Fibroblast of villous mesenchyme (primary cell): ENCODE data around the gene ZNF341. TPM values are rescaled to one million over a fixed set of nuclear protein-coding genes. Genes with fewer than 3 reads are reported as not detected.

Source experiments
- DNase-seq: peaks from one replicate; pipeline ENCODE4 v3.0.0-alpha.2; 2010; ENCODE audit warnings: low read depth
- H3K4me3 ChIP-seq: 2 replicates; pipeline ENCODE4 v1.5.1; 2011; ENCODE audit warnings: low read depth, mild to moderate bottlenecking, low read length
- CTCF ChIP-seq: IDR thresholded peaks from 2 replicates; pipeline ENCODE4 v1.5.1; 2012; ENCODE audit warnings: low read depth, mild to moderate bottlenecking, low read length; ENCODE audit not compliant: insufficient read depth
- total RNA-seq: library from RNA; depleted of rRNA; stranded (reverse); fragments of >200 nt; gene quantifications from 2 replicates; pipeline ENCODE4 v1.2.3, GENCODE V29; 2012

ZNF341 gene
- total RNA-seq, 1 donor: 1.3 TPM

DNA sequence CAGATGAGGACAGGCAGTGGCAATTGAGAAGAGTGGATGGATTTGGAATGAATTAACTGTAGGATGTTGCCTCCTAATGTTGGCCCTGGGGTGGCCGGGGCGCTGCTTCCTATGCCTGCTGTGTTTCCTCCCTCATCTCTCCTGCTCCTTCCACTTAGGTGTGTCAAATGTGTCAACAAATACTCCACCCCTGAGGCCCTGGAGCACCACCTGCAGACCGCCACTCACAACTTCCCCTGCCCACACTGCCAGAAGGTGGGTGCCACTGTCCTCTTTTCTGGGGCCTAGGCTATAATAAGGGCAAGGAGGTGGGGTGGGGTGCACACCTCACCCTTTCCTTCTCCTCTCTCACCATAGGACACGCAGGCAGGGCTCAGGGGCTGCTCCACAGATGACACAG lies 49.3 kb downstream of the ZNF341 start:
- TF ChIP-seq CTCF: no peak
- H3K4me3 ChIP-seq: no peak overlapping the region

DNA sequence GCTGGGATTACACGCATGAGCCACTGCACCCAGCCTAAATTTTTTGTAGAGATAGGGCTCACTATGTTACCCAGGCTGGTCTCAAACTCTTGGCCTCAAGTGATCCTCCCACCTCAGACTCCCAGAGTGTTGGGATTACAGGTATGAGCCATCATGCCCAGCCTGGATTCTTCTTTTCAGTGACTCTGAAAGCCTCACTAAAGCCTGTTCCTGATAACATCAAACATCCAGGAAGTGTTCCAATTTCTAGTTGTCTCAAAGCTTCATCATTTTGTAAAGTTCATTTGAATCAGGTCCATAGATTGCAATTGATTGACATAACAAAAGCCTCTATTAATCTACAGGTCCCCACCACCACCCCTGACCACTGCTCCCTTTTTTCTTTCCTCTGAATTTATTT lies 50.1 kb downstream of the ZNF341 start:
- no peak for TF ChIP-seq CTCF
- H3K4me3 ChIP-seq: no peak overlapping the region
- no peak for DNase-seq

More for the DNA sequence above, 49.3 kb downstream of the ZNF341 start:
- no peak for DNase-seq

GRCh38 chr20:33783256-33783655 lies 51.5 kb downstream of the ZNF341 start:
- no peak for TF ChIP-seq CTCF
- DNase-seq: no peak
- no peak overlapping the region for H3K4me3 ChIP-seq

DNA sequence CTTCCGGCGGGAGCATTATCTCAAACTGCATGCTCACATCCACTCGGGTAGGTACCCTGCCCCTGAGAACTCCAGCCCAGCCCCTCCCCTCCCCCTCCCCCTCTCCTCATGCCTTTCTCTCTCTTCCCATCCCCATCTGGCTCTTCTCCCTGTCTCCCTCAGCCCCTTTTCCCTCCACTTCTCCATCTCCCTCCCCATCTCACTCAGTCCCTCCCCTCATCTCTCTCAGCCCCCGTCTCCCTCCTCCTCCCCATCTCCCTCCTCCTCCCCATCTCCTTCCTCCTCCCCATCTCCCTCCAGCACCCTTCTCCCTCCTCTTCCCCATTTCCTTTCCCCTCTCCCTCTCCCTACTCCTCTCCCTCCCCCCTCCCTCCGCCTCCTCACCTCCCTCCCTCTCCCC lies 52.0 kb downstream of the ZNF341 start:
- no peak for DNase-seq
- TF ChIP-seq CTCF: no peak

GRCh38 chr20:33784225-33784624 lies 52.4 kb downstream of the ZNF341 start:
- no peak for DNase-seq
- H3K4me3 ChIP-seq: no peak overlapping the region
- no peak for TF ChIP-seq CTCF

More for the DNA sequence above, 52.0 kb downstream of the ZNF341 start:
- no peak overlapping the region for H3K4me3 ChIP-seq

- DNase-seq: no peak
- TF ChIP-seq CTCF: no peak
- no peak overlapping the region for H3K4me3 ChIP-seq
Observed at GRCh38 chr20:33785503-33785902, 53.7 kb downstream of the ZNF341 start.

DNA sequence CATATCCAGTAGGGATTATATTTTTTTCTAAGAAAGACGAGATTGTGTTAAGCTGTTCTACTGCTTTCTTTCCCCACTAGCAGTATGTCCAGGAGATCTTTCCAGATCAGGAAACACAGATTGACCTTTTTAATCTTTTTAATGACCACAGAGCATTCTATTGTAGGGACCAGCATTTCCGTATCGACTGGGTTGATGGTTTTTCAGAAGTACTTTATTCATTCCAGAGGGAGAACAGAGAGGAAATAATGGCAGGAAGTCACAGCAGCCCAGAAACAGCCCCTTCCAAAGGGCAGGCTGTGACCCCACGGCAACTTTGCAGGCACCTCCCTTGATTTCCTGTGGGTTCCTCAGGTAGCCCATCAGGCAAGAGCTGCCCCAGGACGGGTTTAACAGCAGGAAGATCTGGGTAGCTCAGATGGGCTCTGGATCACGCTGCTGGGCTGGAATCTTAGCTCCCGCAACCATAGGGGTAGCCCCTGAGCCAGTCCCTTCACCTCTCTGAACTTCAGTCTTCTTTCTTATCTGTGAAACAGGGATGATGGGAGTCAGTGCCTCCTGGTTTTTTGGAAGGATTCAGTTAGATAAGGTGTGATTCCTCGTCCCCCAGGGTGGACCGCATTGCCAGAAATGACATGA lies 55.6 kb downstream of the ZNF341 start:
- no peak for TF ChIP-seq CTCF
- H3K4me3 ChIP-seq: no peak overlapping the region
- no peak for DNase-seq
